GM19043 (cell line): ENCODE measurements around the gene KLHL34.

Source experiments
- ATAC-seq: cut with Tn5 transposase; IDR thresholded peaks from one replicate; pipeline ENCODE4 v1.9.1; 2021; ENCODE audit warnings: low read depth; ENCODE audit not compliant: unreplicated experiment

The KLHL34 gene, protein sequence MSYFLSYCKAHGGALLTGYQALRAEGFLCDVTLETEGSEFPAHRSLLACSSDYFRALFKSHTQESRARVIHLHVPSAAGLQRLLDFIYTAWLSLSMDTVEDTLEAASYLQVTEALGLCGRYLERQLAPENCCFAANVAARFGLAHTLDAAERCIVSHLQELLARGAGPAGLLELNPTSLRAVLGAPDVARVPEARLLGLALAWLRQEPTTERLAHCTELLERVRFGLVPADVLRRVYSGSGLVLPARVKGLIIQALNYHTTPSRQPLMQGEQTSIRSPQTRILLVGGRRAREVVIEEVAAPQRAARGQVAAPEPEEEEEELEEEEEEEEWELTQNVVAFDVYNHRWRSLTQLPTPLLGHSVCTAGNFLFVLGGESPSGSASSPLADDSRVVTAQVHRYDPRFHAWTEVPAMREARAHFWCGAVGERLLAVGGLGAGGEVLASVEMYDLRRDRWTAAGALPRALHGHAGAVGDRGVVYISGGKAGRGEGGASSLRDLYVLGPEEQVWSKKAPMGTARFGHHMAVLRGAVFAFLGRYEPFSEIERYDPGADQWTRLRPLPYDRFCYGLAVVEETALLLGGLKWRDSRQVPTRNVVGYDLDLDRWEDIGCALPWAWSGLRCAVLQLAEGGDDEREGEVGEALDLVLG

DNA sequence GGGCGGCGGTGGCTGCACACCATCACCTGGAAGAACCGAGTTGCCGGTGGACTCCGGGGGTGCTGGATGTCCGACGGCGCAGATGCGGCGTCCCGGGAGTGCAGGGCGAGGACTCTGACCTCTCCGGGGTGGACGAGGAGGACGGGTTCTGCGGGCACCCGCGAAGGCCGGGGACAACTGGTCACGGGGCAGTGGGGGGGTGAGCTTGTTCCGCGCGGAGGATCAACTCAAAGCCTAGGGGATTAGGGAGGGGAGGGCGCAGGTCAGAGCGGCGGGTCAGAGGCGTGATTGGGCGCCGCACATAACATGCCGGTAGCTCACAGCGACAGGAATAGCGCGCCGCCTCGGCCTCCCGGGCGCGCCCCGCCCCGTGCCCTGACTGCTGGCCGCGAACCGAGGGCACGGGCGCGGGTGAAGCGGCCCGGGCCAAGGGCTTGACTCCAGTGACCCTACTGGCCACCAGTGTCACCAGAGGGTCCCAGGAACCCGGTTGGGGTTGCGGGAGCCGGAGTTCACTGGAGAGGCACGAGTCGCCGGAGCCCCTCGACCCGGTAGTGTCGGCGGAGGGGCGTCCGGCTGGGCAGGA is at the start of gene KLHL34:
KLHL34 (minus strand) TSS at position 179 of the 586 bp plus-strand sequence. CDS start 542 bp downstream, outside the sequence.
- no peak for ATAC-seq

DNA sequence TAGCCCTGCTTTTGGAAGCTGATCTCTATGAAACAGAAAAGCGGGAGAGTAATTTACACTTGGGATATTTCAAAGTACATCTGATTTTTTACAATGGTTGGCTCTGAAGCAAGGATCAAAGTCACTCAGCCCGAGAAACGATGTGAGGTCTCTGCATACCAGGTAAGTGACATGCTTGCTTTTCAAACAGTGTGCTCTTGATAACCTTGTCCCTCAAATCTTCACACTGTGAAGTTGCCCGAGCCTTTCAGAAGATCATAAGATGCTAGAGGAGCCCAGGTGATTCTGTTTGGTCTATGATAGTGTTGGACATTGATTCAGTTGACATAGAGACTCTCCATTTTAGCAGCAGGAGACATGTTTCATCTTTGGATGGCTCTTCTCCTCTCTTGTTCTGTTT is 47.1 kb upstream of the KLHL34 start:
- no peak for ATAC-seq

DNA sequence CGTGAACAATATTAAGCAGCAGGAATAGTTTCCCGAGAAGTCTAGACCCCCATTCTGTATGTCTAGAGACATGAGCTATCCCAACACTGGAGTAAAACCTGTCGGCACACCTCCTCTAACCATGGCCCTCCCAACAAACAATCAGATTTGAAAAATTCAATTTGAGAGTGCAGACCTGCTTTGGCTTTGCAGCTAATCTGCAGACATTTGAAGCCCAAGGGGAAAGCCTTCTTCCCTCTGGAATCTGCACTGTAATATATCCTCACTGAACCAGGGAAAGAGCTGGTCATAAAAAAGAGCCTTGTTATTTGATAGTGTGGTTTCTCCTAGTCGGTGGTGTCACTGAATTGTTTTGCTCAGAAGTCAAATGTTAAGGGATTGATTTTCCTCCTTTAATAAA is 44.6 kb upstream of the KLHL34 start:
- ATAC-seq: no peak

DNA sequence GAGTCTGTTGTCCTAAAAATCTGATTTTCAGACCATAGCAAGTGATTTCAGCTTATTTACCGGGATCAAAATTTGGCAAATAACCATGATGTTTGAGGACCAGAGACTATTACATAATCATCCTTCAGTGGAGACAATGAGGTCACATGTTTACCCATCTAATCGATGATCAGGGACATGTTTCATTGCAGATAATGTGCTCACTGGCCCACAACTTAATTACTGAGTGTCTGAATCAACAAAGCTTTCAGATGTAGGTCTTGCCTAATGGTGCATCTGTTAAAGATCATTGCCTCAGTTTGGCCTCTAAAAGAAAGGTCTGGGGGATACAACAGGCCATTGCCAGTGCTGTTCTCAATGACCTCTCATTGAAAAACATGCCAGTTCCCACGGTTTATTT is 42.8 kb upstream of the KLHL34 start:
- ATAC-seq: no peak

DNA sequence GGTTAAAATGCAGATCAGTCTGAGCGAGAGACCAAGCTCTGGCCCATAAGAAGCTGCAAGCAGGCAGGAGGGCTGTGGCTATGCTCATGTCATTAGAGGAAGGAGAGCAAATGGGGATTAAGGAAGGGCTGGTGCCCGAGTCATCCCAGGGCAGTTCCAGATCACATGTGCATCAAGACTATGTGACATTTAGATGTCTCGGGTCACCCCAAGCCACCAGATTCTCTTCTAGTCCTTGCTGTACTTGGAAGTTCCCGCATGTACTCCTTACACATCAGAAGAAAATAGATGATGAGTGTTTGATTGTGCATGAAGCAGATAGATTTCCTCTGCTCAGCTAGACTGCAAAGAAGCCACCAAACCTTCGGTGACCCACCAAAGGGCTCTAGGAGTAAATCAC is 42.1 kb upstream of the KLHL34 start:
- ATAC-seq: no peak

DNA sequence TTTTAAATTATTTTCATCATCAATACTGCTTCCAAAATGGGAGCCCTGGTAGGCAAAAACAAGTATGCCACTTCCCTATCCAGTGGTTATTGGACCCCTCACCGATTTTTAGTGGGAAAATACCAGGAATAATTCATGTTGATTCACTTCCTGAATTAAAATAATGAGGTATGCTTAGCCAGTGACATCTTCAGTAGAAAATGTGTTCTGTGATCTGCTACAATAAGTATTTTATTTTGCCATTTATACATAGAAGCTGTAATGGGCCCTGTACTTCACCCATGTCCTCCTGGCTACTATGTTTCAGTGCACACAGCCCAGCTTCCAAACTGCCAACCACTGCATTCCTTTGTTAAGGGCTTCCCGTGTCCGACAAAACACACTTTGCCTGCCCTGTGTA is 41.0 kb upstream of the KLHL34 start:
- ATAC-seq: no peak

DNA sequence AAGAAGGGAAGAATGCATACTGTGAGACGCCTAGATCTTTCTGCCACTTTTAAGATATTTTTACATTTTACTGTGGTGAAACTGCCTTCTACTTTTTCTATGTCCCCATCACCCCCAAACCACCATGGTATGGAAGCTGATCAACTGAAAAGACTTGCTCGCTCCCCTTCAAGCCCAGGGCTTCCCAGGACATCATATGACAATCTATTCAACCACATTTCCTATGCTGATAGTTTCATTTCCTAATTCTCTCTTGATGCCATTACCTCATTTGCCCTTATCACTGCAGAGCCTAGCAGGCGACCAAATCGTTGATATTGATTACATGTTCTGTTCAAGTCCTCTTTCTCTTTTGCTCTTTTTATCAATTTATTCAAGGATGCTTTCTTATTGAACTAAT is 40.1 kb upstream of the KLHL34 start:
- no peak for ATAC-seq

DNA sequence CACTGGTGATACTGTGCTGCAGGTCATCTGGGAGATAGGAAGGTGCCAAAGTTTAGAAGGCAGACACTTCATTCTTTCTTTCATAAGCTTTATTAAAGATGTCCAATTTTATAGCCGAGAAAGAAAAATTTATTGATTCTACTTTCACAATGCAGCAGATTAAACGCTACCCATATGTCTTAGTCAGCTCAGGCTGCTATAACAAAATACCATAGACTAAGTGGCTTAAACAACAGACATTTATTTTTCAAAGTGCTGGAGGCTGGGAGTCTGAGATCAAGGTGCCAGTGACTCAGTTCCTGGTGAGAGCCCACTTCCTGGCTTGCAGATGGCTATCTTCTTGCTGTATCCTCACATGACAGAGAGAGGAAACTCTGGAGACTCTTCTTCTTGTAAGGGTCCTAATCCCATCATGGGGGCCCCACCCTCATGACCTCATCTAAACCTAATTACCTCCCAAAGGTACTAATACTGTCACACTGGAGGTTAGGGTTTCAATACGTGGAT is 33.4 kb upstream of the KLHL34 start:
- ATAC-seq: no peak

DNA sequence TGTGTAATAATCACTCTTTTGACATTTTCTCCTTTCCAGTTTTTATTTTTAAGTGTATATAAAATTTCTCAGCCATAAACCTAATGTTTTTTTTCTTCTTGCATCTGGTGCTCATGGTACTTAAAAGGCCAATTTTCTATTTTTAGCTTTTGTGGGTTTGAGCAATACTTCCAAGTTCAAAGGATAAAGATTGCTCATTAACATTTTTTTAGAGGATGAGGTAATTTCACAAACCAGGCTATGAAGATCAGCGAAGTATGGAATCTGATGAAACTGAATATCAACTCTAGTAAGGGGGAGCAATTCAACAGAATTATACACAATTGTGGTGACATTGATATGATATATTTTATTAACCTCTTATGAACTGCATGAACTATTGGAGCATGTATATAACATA is 25.8 kb upstream of the KLHL34 start:
- no peak for ATAC-seq

DNA sequence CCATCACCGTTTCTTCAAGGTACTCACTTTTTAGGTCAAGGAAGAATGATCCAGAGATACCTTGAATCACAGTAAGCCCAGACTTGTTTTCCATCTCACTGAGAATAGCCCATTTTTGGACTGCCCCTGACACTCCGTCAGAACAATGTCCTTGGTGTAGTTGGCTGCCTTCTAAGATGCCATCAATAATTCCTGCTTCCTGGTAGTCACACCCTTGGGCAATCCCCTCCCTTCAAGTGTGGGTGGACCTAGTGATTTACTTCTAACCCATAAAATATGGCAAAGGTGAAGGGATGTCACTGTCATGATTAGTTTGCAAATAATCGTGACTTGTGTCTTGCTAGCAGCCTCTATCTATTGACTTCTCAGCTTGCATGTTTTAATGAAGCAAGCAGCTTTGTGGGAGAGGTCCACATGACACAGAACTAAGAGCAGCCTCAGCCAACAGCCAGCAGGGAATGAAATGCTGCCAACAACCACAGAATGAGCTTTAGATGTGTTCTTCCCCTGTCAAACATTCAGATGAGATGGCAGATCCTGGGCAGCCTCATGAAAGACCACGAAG is 20.0 kb upstream of the KLHL34 start:
- ATAC-seq: no peak

DNA sequence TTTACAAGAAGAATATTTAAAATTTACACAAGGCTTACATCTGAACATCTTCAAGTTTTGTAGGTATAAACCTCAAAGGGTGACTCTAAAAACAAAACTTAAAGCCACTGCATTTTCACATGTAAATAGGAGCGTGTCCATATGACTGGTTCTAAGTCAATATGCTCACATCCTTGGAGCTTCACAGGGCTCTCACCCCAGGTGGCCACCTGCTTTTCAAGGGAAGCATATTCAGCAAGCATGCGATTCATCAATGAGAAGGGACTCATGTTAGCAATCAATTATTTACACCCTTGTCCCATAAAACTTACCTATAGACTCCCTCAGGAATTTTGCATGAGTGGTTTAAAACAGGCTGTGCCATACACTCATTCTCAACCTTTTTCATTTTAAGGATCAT is 17.8 kb upstream of the KLHL34 start:
- no peak for ATAC-seq

DNA sequence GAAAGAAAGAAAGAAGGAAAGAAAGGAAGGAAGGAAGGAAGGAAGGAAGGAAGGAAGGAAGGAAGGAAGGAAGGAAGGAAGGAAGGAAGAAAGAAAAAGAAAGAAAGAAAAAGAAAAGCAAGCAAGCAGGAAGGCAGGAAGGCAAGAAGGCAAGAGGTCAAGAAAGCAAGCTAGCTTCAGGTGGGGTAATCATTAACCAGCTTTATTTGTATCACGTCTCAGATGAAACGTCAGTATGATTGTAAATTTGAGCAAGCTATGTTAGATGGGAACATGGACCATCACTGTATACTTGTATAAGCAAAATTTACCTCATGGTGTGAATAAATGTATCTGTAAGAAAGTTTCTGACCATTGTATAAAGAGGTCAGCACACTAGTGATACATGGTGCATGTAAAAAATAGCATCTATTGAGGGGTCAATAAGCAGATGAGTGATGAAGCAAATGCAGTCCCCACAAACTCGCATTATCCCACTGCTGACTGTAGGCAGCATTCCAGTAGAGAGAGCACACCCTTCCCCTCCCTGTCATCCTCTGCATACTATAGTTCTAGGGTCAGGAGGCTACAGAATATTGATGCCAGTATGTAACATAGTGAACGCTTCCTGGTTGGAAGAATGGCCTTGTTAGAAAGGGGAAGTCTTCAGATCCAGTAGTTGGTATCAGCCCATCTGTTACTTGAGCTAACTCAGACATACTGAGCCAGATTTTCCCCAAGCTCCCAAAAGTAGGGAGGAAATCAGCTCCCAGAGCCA is 16.5 kb upstream of the KLHL34 start:
- no peak for ATAC-seq

DNA sequence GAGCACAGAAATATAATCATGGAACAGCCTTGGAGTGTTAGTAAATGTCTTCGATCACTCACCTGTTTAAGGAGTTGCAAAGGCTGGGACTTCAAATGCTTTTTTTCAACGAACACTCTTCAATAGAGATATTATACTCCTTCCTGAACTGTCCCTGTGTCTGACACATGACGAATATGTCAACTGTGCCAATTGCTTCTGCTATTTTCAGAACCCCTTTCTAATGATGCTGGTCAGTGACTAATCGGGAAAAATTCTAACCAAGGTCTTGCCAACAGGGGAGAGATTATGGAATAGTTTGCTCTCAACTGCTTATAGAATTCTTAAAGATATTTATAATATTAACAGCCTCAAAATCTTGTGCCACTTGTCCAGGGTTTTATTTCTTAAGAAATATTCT is 8.5 kb upstream of the KLHL34 start:
- ATAC-seq: no peak

DNA sequence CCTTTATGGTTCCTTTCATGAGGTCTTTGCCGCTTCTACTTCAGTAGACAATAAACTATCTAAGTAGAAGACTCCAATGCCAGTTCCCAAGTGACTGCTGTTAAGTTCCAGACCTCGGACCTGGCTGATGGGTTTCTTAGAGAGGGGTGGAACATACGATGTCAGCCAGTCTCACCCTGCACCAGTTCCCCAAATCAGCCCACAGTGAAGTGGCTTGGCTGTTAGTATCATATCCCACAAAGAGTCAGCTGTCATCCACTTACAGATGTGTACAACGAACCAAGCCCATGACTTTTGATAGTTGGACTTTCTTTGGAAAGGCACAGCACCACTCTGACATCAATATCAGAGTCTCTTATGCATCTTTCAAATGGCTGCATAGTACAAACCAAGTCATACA is 8.1 kb upstream of the KLHL34 start:
- no peak for ATAC-seq

DNA sequence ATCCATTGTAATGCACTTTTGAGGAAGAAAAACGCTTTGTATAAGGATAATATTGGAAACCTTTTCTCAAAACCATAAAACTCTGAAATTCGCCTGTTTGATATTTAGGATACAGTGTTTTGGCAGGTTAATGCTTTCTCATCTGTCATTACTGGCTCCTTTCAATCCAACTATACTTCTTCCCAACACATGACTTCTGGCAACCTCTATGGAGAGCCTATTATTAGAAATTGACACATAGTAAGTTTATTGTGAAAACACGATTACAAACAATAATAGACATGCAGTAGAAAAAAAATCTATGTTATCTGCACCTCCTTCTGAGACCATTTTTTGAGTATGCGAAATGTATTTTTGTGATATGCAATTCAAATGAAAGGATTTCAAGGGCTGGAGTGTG is 4.6 kb upstream of the KLHL34 start:
- no peak for ATAC-seq

DNA sequence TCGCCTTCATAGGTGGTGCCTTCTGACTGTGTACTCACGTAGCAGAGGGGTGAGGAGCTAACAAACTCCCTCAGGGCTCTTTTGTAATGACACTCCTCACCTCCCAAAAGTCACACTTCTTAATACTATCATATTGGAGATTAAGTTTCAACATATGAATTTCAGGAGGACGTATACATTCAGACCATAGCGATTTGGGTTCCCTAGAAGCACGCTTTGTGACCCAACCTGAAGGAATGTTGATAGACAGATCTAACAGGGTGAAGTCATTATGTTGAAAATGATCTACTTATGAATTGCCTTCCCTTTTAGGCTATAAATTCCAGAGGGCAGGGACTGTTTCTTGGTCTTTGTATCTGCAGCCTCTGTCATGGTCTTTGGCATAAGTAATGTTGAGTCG is 3.2 kb upstream of the KLHL34 start:
- no peak for ATAC-seq

DNA sequence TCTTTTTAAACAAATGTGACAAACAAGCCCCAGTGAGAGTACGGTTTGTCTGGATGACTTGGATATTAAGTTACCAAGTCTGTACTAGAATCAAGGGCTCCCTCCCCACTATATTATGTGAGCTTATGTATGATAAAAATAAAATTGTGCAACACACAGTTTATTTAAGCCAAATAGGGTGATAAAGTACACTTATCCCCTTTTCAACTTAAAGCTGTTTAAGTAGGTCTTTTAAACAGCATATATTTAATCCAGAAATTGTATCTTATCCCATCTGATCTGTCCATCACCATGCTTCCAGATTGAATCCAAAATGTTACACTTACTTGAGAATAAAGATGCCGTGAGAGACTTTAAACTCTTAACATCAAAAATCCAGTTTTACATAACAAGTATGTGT is 2.0 kb upstream of the KLHL34 start:
- ATAC-seq: no peak

DNA sequence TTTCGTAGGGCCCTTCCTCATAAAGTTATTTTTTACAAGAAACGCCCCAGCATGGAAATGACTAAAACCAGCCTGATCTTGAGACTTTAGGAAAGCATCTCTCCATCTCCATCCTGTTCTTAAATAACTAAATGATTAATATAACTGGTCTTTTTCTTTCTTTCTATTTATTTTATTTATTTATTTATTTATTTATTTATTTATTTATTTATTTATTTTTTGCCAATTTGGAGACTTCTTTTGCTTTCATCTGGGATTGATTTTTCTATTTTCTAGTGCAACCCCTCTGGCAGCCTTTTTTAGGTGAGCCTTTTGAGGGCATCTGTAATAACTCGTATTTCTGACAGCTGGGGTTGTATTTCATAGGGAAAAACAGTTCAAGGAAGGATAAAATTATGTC is 1.2 kb upstream of the KLHL34 start:
- ATAC-seq: no peak

DNA sequence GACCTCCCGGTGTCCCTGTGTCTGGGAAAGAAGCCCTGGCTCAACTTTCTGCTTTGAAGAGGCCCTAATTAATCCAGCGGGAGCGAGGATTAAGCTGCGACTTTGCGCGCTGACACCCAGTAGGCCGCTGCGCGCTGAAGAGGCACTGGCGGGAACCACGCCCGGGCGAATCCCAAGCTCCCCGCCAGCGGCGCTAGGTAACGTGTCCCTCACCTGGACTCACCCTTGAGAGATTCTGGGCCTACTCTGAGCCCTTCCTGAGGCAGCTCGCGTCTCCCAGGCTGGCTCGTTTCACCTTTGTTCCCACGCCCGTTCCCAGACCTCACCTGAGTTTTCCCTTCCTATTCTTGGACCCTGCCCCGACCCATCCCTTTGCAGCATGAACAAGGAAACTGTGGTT is 616 bp upstream of the KLHL34 start:
- no peak for ATAC-seq

DNA sequence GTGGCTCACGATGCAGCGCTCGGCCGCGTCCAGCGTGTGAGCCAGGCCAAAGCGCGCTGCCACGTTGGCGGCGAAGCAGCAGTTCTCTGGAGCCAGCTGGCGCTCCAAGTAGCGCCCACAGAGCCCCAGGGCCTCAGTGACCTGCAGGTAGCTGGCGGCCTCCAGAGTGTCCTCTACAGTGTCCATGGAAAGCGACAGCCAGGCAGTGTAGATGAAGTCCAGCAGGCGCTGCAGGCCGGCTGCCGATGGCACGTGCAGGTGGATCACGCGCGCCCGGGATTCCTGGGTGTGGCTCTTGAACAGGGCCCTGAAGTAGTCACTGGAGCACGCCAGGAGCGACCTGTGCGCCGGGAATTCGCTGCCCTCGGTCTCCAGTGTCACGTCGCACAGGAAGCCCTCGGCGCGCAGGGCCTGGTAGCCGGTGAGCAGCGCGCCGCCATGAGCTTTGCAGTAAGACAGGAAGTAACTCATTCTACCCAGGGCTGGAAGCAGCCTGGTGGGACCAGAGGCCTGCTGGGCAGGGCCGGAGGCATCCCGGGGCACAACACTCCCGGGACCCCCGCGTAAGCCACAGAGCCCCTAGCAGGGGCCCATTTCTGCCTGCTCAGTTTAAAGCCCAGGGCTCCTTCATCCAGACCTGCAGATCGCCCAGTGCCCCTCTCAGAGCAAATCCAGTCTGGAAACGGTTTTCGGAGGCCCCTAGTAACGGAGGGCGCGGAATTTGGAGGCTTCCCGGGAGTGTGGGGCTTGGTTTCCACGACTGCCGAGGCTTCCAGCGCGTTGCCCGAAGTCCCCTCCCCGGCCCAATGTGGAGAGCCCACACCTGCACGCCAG is 595 bp downstream of the KLHL34 start:
- ATAC-seq: no peak
